ENCODE measurements around the gene RASSF1. TPM values are rescaled to one million over a fixed set of nuclear protein-coding genes. Genes with fewer than 3 reads are reported as not detected.

RASSF1 gene
- total RNA-seq, 1 experiment from 2014 or later: 15.9 TPM

GRCh38 chr3:50347187-50347813 is 6.7 kb upstream of the RASSF1 start:
- Histone ChIP-seq H3K27ac (no peak overlapping the region), H3K4me3 (no peak overlapping the region), H3K4me2 (no peak overlapping the region), H3K4me1 (replicated peaks; ENCODE audit: insufficient read depth) (peaks cover 17% of the 10 kb centered on the region; the same call in 1 of the 2 replicates), H3K9me2 (ENCODE audit: insufficient read depth) (no peaks in the 10 kb centered on the region), H3K9me3 (ENCODE audit: insufficient read depth, low read depth) (no peaks in the 10 kb centered on the region), H3F3A (ENCODE audit: insufficient read depth, low read depth) (peaks cover 5% of the 10 kb centered on the region; the same call in 1 of the 2 replicates), H2AFZ (no peak overlapping the region), H4K20me1 (ENCODE audit: insufficient read depth) (no peaks in the 10 kb centered on the region), H3K36me3 (ENCODE audit: low read depth) (no peaks in the 10 kb centered on the region), H3K27me3 (ENCODE audit: insufficient read depth, low read depth) (no peaks in the 10 kb centered on the region), H3K79me2 (ENCODE audit: low read depth) (peaks cover 16% of the 10 kb centered on the region; the same call in 1 of the 2 replicates)
- TF ChIP-seq EZH2 (IDR thresholded peaks at IDR 0.05; ENCODE audit: low read depth) (no peak), CTCF (conservative IDR thresholded peaks at IDR 0.05) (peak; percentile 68)
- ChIA-PET POLR2A (ENCODE audit: unreplicated experiment) (interaction anchor here (0.6 to 0.7 kb wide), 3 partner anchors 30 to 1216 kb away, joined by 3 to 14 read pairs (median 3); no protein-coding TSS in a partner anchor), CTCF (interaction anchor here (0.6 to 1.0 kb wide), 7 partner anchors 10 to 264 kb away, joined by 3 to 18 read pairs (median 7); partner anchors contain the start of genes CISH and TMEM115)
- BruUV-seq (replicated peaks): no TSS peak
- intact Hi-C loops (cut with micrococcal nuclease; ENCODE audit: unreplicated experiment): loop anchor here (1.0 kb wide), 3 partner anchors 83 to 203 kb away; no protein-coding TSS in a partner anchor
- DNase-seq: peak; percentile 60 to 72

- Histone ChIP-seq H3K4me1 (replicated peaks; ENCODE audit: insufficient read depth) (peaks cover 9% of the 10 kb centered on the region; the same call in 1 of the 2 replicates), H3K27ac (no peak within 1 kb of the TSS), H3K4me2 (no peak within 1 kb of the TSS), H4K20me1 (ENCODE audit: insufficient read depth) (no peaks in the 10 kb centered on the region), H2AFZ (no peak within 1 kb of the TSS), H3K9me2 (ENCODE audit: insufficient read depth) (no peaks in the 10 kb centered on the region), H3K36me3 (ENCODE audit: low read depth) (no peaks in the 10 kb centered on the region), H3K27me3 (ENCODE audit: insufficient read depth, low read depth) (no peaks in the 10 kb centered on the region), H3K4me3 (no peak within 1 kb of the TSS), H3K79me2 (ENCODE audit: low read depth) (0 out of 2 replicates have a peak, but pooled peaks cover 8% of the 10 kb centered on the region), H3K9me3 (ENCODE audit: insufficient read depth, low read depth) (no peaks in the 10 kb centered on the region), H3F3A (ENCODE audit: insufficient read depth, low read depth) (peaks cover 5% of the 10 kb centered on the region; the same call in 1 of the 2 replicates)
- TF ChIP-seq EZH2 (IDR thresholded peaks at IDR 0.05; ENCODE audit: low read depth) (no peak), CTCF (conservative IDR thresholded peaks at IDR 0.05) (no peak)
- BruUV-seq (replicated peaks): no TSS peak
- peak in 1 of 2 experiments; percentile 55 for DNase-seq
- CTCF ChIA-PET: interaction anchor here (0.7 kb wide), 1 partner anchor 208 kb away, joined by 3 read pairs; no protein-coding TSS in a partner anchor
- intact Hi-C loops (cut with micrococcal nuclease; ENCODE audit: unreplicated experiment): no loop called here
- POLR2A ChIA-PET (ENCODE audit: unreplicated experiment): no interaction called here
Observed at GRCh38 chr3:50345586-50346234, 5.1 kb upstream of the RASSF1 start, which contains the start of gene ZMYND10. ZMYND10 (minus strand) TSS chr3:50345732; CDS start chr3:50345579, 153 bp downstream.

- no peak overlapping the region for H2AFZ ChIP-seq
Observed at GRCh38 chr3:50345008-50345407, 4.4 kb upstream of the RASSF1 start.

More at GRCh38 chr3:50345008-50345407, 4.4 kb upstream of the RASSF1 start:
- no peak for TF ChIP-seq EZH2 (IDR thresholded peaks at IDR 0.05; ENCODE audit: low read depth)
- no peak for TF ChIP-seq CTCF (conservative IDR thresholded peaks at IDR 0.05)
- Histone ChIP-seq H3K9me2 (ENCODE audit: insufficient read depth) (no peaks in the 10 kb centered on the region), H3K4me3 (no peak overlapping the region), H3K4me1 (replicated peaks; ENCODE audit: insufficient read depth) (peaks cover 5% of the 10 kb centered on the region; the same call in 1 of the 2 replicates), H3K4me2 (no peak overlapping the region), H3K79me2 (ENCODE audit: low read depth) (0 out of 2 replicates have a peak, but pooled peaks cover 5% of the 10 kb centered on the region), H3F3A (ENCODE audit: insufficient read depth, low read depth) (peaks cover 5% of the 10 kb centered on the region; the same call in 1 of the 2 replicates), H4K20me1 (ENCODE audit: insufficient read depth) (no peaks in the 10 kb centered on the region), H3K36me3 (ENCODE audit: low read depth) (no peaks in the 10 kb centered on the region), H3K27me3 (ENCODE audit: insufficient read depth, low read depth) (no peaks in the 10 kb centered on the region), H3K9me3 (ENCODE audit: insufficient read depth, low read depth) (no peaks in the 10 kb centered on the region), H3K27ac (no peak overlapping the region)
- ChIA-PET POLR2A (ENCODE audit: unreplicated experiment) (interaction anchor here (0.6 to 0.7 kb wide), 2 partner anchors 12 to 110 kb away, joined by 5 to 20 read pairs; no protein-coding TSS in a partner anchor), CTCF (interaction anchor here (0.6 kb wide), 1 partner anchor 101 kb away, joined by 4 read pairs; no protein-coding TSS in a partner anchor)
- intact Hi-C loops (cut with micrococcal nuclease; ENCODE audit: unreplicated experiment): no loop called here
- no peak for DNase-seq
- BruUV-seq (replicated peaks): no TSS peak

Data from PC-9 (cell line).